Gastroesophageal sphincter (tissue), 4 donors: ENCODE data around the gene ZC3H18. TPM values are rescaled to one million over a fixed set of nuclear protein-coding genes. Genes with fewer than 3 reads are reported as not detected.

Experiments
- ATAC-seq: fragments of 150-250 bp; one replicate; pipeline ENCODE4 v1.9.1; 2016; ENCODE audit warnings: mild to moderate bottlenecking, moderate library complexity
- H3K27ac ChIP-seq, 4 donors: fragments of 200-600 bp; sonication (generic) in 3 of 4; 1 replicate in 3 of 4; 2 replicates in 1 of 4; pipeline ENCODE4 v1.5.1; 2016 to 2019
- H3K27me3 ChIP-seq: fragments of 200-600 bp; sonication (generic); one replicate; pipeline ENCODE4 v1.5.1; 2019
- H3K36me3 ChIP-seq, 2 donors: fragments of 200-600 bp; sonication (generic); one replicate each; pipeline ENCODE4 v1.5.1; 2019; ENCODE audit warnings: control low read depth in 1 of 2
- H3K4me1 ChIP-seq, 3 donors: fragments of 200-600 bp; sonication (generic); 1 replicate in 2 of 3; 2 replicates in 1 of 3; pipeline ENCODE4 v1.5.1; 2016 to 2019; ENCODE audit warnings: control low read depth in 2 of 3
- H3K4me3 ChIP-seq, 2 donors: fragments of 200-600 bp; sonication (generic); one replicate each; pipeline ENCODE4 v1.5.1; 2019; ENCODE audit warnings: mild to moderate bottlenecking in 1 of 2, moderate library complexity in 1 of 2
- H3K9me3 ChIP-seq, 3 donors: fragments of 200-600 bp; sonication (generic); one replicate each; pipeline ENCODE4 v1.5.1; 2017 to 2019; ENCODE audit warnings: control low read depth in 2 of 3
- EP300 ChIP-seq: sonication (generic); formaldehyde crosslinking; IDR thresholded peaks from one replicate; pipeline ENCODE4 v1.6.1; 2017; ENCODE audit warnings: antibody characterized with exemption, mild to moderate bottlenecking
- POLR2A ChIP-seq, 2 donors: fragments of 450-650 bp; IDR thresholded peaks; one replicate each; pipeline ENCODE4 v1.6.1; 2017; ENCODE audit warnings: antibody characterized with exemption in 2 of 2, mild to moderate bottlenecking in 2 of 2, moderate library complexity in 1 of 2
- POLR2AphosphoS5 ChIP-seq: sonication (generic); formaldehyde crosslinking; IDR thresholded peaks from one replicate; pipeline ENCODE4 v1.6.1; 2017; ENCODE audit warnings: antibody characterized with exemption
- WGBS, 2 donors: methylation state at CpG; one replicate each; pipeline ENCODE4 v1.1.5; 2018; ENCODE audit warnings: low coverage in 1 of 2; 5-methylcytosine and 5-hydroxymethylcytosine counted together
- total RNA-seq, 4 donors: library from RNA; depleted of rRNA; stranded (reverse); fragments of >200 nt; gene quantifications; one replicate each; pipeline ENCODE4 v1.1.0, GENCODE V29; 2016
- TF ChIP-seq, protein P1 (sequence below), 4 experiments: fragments of 200-600 bp in 2 of 4; fragments of 450-650 bp in 2 of 4; sonication (generic) in 1 of 4; IDR thresholded peaks; one replicate each; pipeline ENCODE4 v1.5.1; 2017 to 2019; ENCODE audit warnings: antibody characterized with exemption in 4 of 4, mild to moderate bottlenecking in 2 of 4, moderate library complexity in 2 of 4

Gene ZC3H18
- total RNA-seq, 4 donors from 2014 or later, result 15.8 to 40.6 (median 23.3) TPM

DNA sequence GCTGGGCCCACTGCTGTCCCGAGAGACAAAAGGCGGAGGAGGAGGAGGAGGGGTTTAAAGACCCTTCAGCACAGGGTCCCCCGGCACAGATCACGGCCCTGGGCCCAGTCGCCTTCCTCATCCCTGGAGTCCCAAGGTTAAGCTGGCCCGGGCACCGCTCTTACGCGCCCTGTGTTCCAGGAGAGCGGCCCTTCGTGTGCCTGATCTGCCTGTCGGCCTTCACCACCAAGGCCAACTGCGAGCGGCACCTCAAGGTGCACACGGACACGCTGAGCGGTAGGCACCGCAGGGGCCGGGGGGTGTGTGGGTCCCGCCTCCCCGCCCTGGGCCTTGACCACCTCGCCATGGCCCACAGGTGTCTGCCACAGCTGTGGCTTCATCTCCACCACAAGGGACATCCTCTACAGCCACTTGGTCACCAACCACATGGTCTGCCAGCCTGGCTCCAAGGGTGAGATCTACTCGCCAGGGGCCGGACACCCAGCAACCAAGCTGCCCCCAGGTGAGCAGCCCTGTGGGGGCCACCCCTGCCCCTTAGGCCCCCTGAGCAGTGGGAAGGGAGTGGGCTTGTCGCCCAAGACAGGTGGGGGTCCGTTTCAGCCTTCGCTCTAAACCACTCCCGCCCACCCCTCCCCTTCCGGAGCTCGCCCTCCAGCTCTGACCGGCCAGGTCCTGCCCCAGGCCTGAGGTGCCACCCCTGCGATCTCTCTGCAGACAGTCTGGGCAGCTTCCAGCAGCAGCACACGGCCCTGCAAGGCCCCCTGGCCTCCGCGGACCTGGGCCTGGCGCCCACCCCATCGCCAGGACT lies 37.6 kb upstream of the ZC3H18 start:
- TF ChIP-seq, protein P1, sequence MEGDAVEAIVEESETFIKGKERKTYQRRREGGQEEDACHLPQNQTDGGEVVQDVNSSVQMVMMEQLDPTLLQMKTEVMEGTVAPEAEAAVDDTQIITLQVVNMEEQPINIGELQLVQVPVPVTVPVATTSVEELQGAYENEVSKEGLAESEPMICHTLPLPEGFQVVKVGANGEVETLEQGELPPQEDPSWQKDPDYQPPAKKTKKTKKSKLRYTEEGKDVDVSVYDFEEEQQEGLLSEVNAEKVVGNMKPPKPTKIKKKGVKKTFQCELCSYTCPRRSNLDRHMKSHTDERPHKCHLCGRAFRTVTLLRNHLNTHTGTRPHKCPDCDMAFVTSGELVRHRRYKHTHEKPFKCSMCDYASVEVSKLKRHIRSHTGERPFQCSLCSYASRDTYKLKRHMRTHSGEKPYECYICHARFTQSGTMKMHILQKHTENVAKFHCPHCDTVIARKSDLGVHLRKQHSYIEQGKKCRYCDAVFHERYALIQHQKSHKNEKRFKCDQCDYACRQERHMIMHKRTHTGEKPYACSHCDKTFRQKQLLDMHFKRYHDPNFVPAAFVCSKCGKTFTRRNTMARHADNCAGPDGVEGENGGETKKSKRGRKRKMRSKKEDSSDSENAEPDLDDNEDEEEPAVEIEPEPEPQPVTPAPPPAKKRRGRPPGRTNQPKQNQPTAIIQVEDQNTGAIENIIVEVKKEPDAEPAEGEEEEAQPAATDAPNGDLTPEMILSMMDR (IDR thresholded peaks at IDR 0.05), result no peak
- H3K27ac ChIP-seq, result peak overlapping the region in 3 of 4 donors; percentile 75 to 97 (median 84)
- H3K4me3 ChIP-seq, result peak overlapping the region; percentile 28 to 81
- peaks cover 0 to 13% of the 10 kb centered on the region in 2 donors for H3K36me3 ChIP-seq
- ATAC-seq, result no peak
- H3K9me3 ChIP-seq, result no peaks in the 10 kb centered on the region
- H3K4me1 ChIP-seq, result peaks cover 0 to 34% (median 23%) of the 10 kb centered on the region in 3 donors
- no CpG with 5 or more reads among the region's 37 CpGs for WGBS, 2 donors
- H3K27me3 ChIP-seq, result no peaks in the 10 kb centered on the region

DNA sequence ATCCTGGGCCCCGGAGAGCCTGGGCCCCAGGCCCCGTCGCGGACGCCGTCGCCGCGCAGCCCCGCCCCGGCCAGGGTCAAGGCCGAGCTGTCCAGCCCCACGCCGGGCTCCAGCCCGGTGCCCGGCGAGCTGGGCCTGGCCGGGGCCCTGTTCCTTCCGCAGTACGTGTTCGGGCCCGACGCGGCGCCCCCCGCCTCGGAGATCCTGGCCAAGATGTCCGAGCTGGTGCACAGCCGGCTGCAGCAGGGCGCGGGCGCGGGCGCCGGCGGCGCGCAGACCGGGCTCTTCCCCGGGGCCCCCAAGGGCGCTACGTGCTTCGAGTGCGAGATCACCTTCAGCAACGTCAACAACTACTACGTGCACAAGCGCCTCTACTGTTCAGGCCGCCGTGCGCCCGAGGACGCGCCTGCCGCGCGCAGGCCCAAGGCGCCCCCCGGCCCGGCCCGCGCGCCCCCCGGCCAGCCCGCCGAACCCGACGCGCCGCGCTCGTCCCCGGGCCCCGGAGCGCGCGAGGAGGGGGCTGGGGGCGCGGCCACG lies 36.8 kb upstream of the ZC3H18 start:
- peaks cover 5% of the 10 kb centered on the region for H3K27me3 ChIP-seq
- H3K9me3 ChIP-seq, result no peaks in the 10 kb centered on the region
- H3K36me3 ChIP-seq, result peaks cover 0 to 13% of the 10 kb centered on the region in 2 donors
- peak; percentile 43 for ATAC-seq
- H3K4me3 ChIP-seq, result peak overlapping the region; percentile 28 to 81
- no CpG with 5 or more reads among the region's 79 CpGs for whole genome bisulfite sequencing, 2 donors
- peaks cover 0 to 30% (median 21%) of the 10 kb centered on the region in 3 donors for H3K4me1 ChIP-seq
- no peak for TF ChIP-seq POLR2AphosphoS5
- TF ChIP-seq, protein P1 (IDR thresholded peaks at IDR 0.05), result peak in 1 of 4 experiments; percentile 9
- no peak for TF ChIP-seq POLR2A (IDR thresholded peaks at IDR 0.05)
- TF ChIP-seq EP300, result no peak
- H3K27ac ChIP-seq, result peak overlapping the region in 3 of 4 donors; percentile 75 to 97 (median 84)

DNA sequence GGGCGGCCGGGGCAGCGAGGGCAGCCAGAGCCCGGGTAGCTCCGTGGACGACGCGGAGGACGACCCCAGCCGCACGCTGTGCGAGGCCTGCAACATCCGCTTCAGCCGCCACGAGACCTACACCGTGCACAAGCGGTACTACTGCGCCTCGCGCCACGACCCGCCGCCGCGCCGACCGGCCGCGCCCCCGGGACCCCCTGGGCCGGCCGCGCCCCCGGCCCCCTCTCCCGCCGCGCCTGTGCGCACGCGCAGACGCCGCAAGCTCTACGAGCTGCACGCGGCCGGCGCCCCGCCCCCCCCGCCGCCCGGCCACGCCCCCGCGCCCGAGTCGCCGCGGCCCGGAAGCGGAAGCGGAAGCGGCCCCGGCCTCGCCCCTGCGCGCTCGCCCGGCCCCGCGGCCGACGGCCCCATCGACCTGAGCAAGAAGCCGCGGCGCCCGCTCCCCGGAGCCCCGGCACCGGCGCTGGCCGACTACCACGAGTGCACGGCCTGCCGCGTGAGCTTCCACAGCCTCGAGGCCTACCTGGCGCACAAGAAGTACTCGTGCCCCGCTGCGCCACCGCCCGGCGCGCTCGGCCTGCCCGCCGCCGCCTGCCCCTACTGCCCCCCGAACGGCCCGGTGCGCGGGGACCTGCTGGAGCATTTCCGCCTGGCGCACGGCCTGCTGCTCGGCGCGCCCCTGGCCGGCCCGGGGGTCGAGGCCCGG lies 36.1 kb upstream of the ZC3H18 start:
- peak overlapping the region; percentile 71 to 81 for H3K4me3 ChIP-seq
- peaks cover 0 to 13% of the 10 kb centered on the region in 2 donors for H3K36me3 ChIP-seq
- no CpG with 5 or more reads among the region's 114 CpGs for WGBS, 2 donors
- ATAC-seq, result peak; percentile 83
- TF ChIP-seq EP300 (no peak), POLR2AphosphoS5 (peak; percentile 15), POLR2A (IDR thresholded peaks at IDR 0.05) (peak; percentile 57 to 66)
- TF ChIP-seq, protein P1 (IDR thresholded peaks at IDR 0.05), result peak in 3 of 4 experiments; percentile 15 to 40 (median 23)
- peaks cover 0 to 30% (median 21%) of the 10 kb centered on the region in 3 donors for H3K4me1 ChIP-seq
- peaks cover 12% of the 10 kb centered on the region for H3K27me3 ChIP-seq
- peak overlapping the region; percentile 68 to 97 (median 87) for H3K27ac ChIP-seq
- no peaks in the 10 kb centered on the region for H3K9me3 ChIP-seq

DNA sequence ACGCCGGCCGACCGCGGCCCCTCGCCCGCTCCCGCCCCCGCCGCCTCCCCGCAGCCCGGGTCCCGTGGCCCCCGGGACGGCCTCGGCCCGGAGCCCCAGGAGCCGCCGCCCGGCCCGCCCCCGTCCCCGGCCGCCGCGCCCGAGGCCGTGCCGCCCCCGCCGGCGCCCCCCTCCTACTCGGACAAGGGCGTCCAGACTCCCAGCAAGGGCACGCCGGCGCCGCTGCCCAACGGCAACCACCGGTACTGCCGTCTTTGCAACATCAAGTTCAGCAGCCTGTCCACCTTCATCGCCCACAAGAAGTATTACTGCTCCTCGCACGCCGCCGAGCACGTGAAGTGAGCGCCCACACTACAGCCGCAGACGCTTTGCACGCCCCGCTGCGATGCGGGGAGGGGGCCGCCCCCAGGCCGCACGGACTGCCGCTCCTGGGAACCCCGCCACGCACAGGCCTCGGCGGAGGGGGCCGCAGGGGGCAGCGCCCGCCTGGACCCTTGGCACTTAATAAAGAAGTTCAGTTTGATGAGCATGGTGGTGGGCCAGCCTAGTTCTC lies 35.5 kb upstream of the ZC3H18 start:
- Histone ChIP-seq H3K9me3 (no peaks in the 10 kb centered on the region), H3K36me3 (peaks cover 0 to 9% of the 10 kb centered on the region in 2 donors), H3K27ac (peak overlapping the region in 3 of 4 donors; percentile 84 to 97 (median 90)), H3K4me1 (peaks cover 0 to 30% (median 21%) of the 10 kb centered on the region in 3 donors), H3K27me3 (peaks cover 18% of the 10 kb centered on the region), H3K4me3 (peak overlapping the region; percentile 71 to 81)
- ATAC-seq, result peak; percentile 11
- no CpG with 5 or more reads among the region's 65 CpGs for WGBS, 2 donors
- TF ChIP-seq, protein P1 (IDR thresholded peaks at IDR 0.05), result peak in 2 of 4 experiments; percentile 11 to 27
- no peak for TF ChIP-seq POLR2AphosphoS5
